ENCODE data around the gene ZBTB9. TPM values are rescaled to one million over a fixed set of nuclear protein-coding genes. Genes with fewer than 3 reads are reported as not detected.

The ZBTB9 gene
- total RNA-seq, 1 donor: 3.5 TPM

DNA sequence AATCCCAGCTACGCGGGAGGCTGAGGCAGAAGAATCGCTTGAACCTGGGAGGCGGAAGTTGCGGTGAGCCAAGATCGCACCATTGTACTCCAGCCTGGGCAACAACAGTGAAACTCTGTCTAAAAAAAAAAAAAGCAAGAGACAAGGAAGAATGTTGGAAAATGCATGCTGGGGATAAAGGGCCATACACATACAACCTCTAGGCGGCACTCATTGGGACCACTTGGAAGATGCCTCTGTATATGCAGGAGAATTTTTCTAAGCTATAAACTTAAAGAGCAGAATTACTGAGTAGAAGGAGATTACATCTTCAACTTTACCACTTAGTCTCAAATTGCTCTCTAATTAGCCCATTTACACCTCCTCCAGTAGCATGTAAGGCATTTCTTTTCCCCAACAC, 42.8 kb downstream of the ZBTB9 start:
- H3K27me3 ChIP-seq (ENCODE audit: insufficient read depth, low read length): no peaks in the 10 kb centered on the region
- no peak overlapping the region for H3K4me3 ChIP-seq (ENCODE audit: low read length)
- no peaks in the 10 kb centered on the region for H3K9me3 ChIP-seq (ENCODE audit: low read depth, low read length)
- H3K4me1 ChIP-seq (ENCODE audit: insufficient read depth, low read length): no peaks in the 10 kb centered on the region

DNA sequence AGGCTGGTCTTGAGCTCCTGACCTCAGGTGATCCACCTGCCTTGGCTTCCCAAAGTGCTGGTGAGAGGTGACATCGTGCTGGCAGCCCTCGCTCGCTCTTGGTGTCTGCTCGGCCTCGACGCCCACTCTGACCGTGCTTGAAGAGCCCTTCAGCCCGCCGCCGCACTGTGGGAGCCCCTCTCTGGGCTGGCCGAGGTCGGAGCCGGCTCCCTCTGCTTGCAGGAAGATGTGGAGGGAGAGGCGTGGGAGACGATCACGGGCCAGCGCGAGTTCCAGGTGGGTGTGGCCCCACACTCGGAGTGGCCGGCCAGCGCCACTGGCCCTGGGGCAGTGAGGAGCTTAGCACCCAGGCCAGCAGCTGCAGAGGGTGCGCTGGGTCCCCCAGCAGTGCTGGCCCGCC, 48.1 kb downstream of the ZBTB9 start:
- no peaks in the 10 kb centered on the region for H3K4me1 ChIP-seq (ENCODE audit: insufficient read depth, low read length)
- no peaks in the 10 kb centered on the region for H3K9me3 ChIP-seq (ENCODE audit: low read depth, low read length)
- H3K4me3 ChIP-seq (ENCODE audit: low read length): no peak overlapping the region
- H3K27me3 ChIP-seq (ENCODE audit: insufficient read depth, low read length): no peaks in the 10 kb centered on the region

DNA sequence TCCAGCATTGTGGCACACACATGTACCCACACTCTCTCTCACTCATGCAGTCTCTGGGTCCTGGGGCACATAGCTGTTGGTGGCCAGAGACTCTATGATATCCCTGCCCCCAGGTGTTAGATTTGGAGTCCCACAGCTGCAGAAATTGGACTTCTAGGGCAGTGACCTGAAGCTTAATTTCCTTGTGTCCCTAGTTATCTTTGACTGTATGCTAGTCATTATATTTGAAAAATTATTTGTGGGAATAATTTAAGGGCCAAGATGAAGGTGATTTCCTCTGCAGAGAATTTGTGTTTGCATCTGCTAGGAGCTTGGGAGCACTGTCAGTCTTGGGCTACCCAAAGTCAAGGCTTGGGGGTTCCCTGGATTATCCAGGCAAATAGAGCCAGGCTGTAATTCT, 50.1 kb downstream of the ZBTB9 start:
- Histone ChIP-seq H3K9me3 (ENCODE audit: low read depth, low read length) (no peaks in the 10 kb centered on the region), H3K4me1 (ENCODE audit: insufficient read depth, low read length) (peaks cover 12% of the 10 kb centered on the region), H3K27me3 (ENCODE audit: insufficient read depth, low read length) (no peaks in the 10 kb centered on the region), H3K4me3 (ENCODE audit: low read length) (no peak overlapping the region)

- Histone ChIP-seq H3K4me3 (ENCODE audit: low read length) (no peak overlapping the region), H3K27me3 (ENCODE audit: insufficient read depth, low read length) (no peaks in the 10 kb centered on the region), H3K9me3 (ENCODE audit: low read depth, low read length) (no peaks in the 10 kb centered on the region)
Observed at GRCh38 chr6:33505548-33506370, 51.4 kb downstream of the ZBTB9 start.

More at GRCh38 chr6:33505548-33506370, 51.4 kb downstream of the ZBTB9 start:
- H3K4me1 ChIP-seq (ENCODE audit: insufficient read depth, low read length): peaks cover 14% of the 10 kb centered on the region

Other genes with a start within 250 kb of the ZBTB9 start
- gene HSD17B8, start 249.9 kb upstream of the ZBTB9 start, total RNA-seq: 6.4 TPM
- 11.4 TPM for gene RING1, start 246.1 kb upstream of the ZBTB9 start, total RNA-seq
- gene VPS52, start 182.7 kb upstream of the ZBTB9 start, total RNA-seq: 27.8 TPM
- 4,638 TPM for gene RPS18, start 182.5 kb upstream of the ZBTB9 start, total RNA-seq
- gene B3GALT4, start 177.5 kb upstream of the ZBTB9 start, total RNA-seq: 11.1 TPM
- 19.4 TPM for gene WDR46, start 165.3 kb upstream of the ZBTB9 start, total RNA-seq
- 11.1 TPM for gene PFDN6, start 165.0 kb upstream of the ZBTB9 start, total RNA-seq
- 14.7 TPM for gene RGL2, start 155.6 kb upstream of the ZBTB9 start, total RNA-seq
- gene TAPBP, start 140.5 kb upstream of the ZBTB9 start, total RNA-seq: 188 TPM
- gene ZBTB22, start 136.8 kb upstream of the ZBTB9 start, total RNA-seq: 12.6 TPM
- 15.2 TPM for gene DAXX, start 131.6 kb upstream of the ZBTB9 start, total RNA-seq
- gene KIFC1, start 62.8 kb upstream of the ZBTB9 start, total RNA-seq: 0.94 TPM
- 78.5 TPM for gene PHF1, start 43.6 kb upstream of the ZBTB9 start, total RNA-seq
- gene CUTA, start 36.5 kb upstream of the ZBTB9 start, total RNA-seq: 66.3 TPM
- 10.5 TPM for gene SYNGAP1, start 34.5 kb upstream of the ZBTB9 start, total RNA-seq
- gene BAK1, start 125.7 kb downstream of the ZBTB9 start, total RNA-seq: 17.9 TPM
- 13.6 TPM for gene ITPR3, start 166.7 kb downstream of the ZBTB9 start, total RNA-seq